B cell (primary cell): ENCODE data around the gene TTLL1. TPM values are rescaled to one million over a fixed set of nuclear protein-coding genes. Genes with fewer than 3 reads are reported as not detected.

ENCODE experiments used
- ATAC-seq: fragments of 200-7000 bp; cut with Tn5 transposase; one replicate; pipeline ENCODE4 v1.10.0; 2021; ENCODE audit warnings: low read depth, mild to moderate bottlenecking, moderate number of reproducible peaks, moderate library complexity
- CTCF ChIA-PET: fragments of 350-600 bp; sonication (Branson Sonifier 250); formaldehyde crosslinking; loops from one replicate; lab custom pipeline; 2021; ENCODE audit warnings: antibody characterized with exemption, inconsistent platforms; lab: Charles Lee
- POLR2A ChIA-PET: fragments of 350-600 bp; sonication (Branson Sonifier 250); formaldehyde crosslinking; loops from one replicate; lab custom pipeline; 2021; ENCODE audit warnings: antibody characterized with exemption; lab: Charles Lee
- DNase-seq: peaks from one replicate; pipeline ENCODE4 v3.0.0; 2013
- H2AFZ ChIP-seq: 2 replicates; pipeline ENCODE4 v1.6.1; 2012; ENCODE audit warnings: mild to moderate bottlenecking, low read depth, low read length; ENCODE audit not compliant: insufficient read depth, poor library complexity, severe bottlenecking
- H3K27ac ChIP-seq, 2 donors: 1 replicate in 1 of 2; 2 replicates in 1 of 2; pipeline ENCODE4 v1.5.1; 2012 to 2013; ENCODE audit warnings: low read length in 2 of 2, mild to moderate bottlenecking in 2 of 2, moderate library complexity in 1 of 2
- H3K27me3 ChIP-seq, 4 experiments: fragments of 200-600 bp in 1 of 4; sonication (generic) in 1 of 4; replicated peaks in 1 of 4; 1 replicate in 2 of 4; 2 replicates in 2 of 4; pipeline versions ENCODE4 v1.6.1 to v1.7.0; 2013 to 2016; ENCODE audit warnings: low read length in 3 of 4, mild to moderate bottlenecking in 2 of 4, mixed read lengths in 1 of 4, moderate library complexity in 1 of 4; ENCODE audit not compliant: insufficient read depth in 4 of 4, control insufficient read depth in 3 of 4; ENCODE audit errors: control extremely low read depth in 1 of 4
- H3K36me3 ChIP-seq, 2 experiments: replicated peaks in 1 of 2; 1 replicate in 1 of 2; 2 replicates in 1 of 2; pipeline versions ENCODE4 v1.6.1 to v1.7.1; 2013; ENCODE audit warnings: low read length in 1 of 2; ENCODE audit not compliant: insufficient read depth in 2 of 2, control insufficient read depth in 1 of 2; ENCODE audit errors: control extremely low read depth in 1 of 2, extremely low read depth in 1 of 2
- H3K4me1 ChIP-seq, 2 donors: fragments of 200-600 bp in 1 of 2; sonication (generic) in 1 of 2; 1 replicate in 1 of 2; 2 replicates in 1 of 2; pipeline versions ENCODE4 v1.5.1 to v1.6.1; 2013 to 2017; ENCODE audit warnings: low read length in 2 of 2; ENCODE audit not compliant: control insufficient read depth in 2 of 2, insufficient read depth in 2 of 2
- H3K4me2 ChIP-seq: replicated peaks from 2 replicates; pipeline ENCODE3; 2012; ENCODE audit warnings: mild to moderate bottlenecking, low read depth, low read length; ENCODE audit not compliant: poor library complexity, severe bottlenecking
- H3K4me3 ChIP-seq, 5 experiments: fragments of 200-600 bp in 1 of 5; sonication (generic) in 1 of 5; 1 replicate in 3 of 5; 2 replicates in 2 of 5; pipeline versions ENCODE4 v1.5.1 to v1.7.0; 2011 to 2016; ENCODE audit warnings: low read length in 4 of 5, mild to moderate bottlenecking in 4 of 5, low read depth in 2 of 5, control low read depth in 1 of 5, moderate library complexity in 1 of 5; ENCODE audit not compliant: insufficient read depth in 1 of 5; ENCODE audit errors: control extremely low read depth in 1 of 5, extremely low read depth in 1 of 5
- H3K79me2 ChIP-seq: fragments of 200-600 bp; sonication (generic); one replicate; pipeline ENCODE4 v1.6.0; 2016; ENCODE audit warnings: low read length; ENCODE audit not compliant: control insufficient read depth, insufficient read depth
- H3K9ac ChIP-seq: fragments of 200-600 bp; sonication (generic); 2 replicates; pipeline ENCODE4 v1.6.1; 2017; ENCODE audit warnings: mild to moderate bottlenecking, low read length, moderate library complexity
- H3K9me3 ChIP-seq, 3 donors: one replicate each; pipeline versions ENCODE4 v1.6.1 to v1.7.1; 2013; ENCODE audit warnings: low read length in 2 of 3; ENCODE audit not compliant: control insufficient read depth in 2 of 3, insufficient read depth in 1 of 3; ENCODE audit errors: control extremely low read depth in 1 of 3
- H4K20me1 ChIP-seq: 2 replicates; pipeline ENCODE4 v1.6.0; 2012; ENCODE audit warnings: mild to moderate bottlenecking, low read length; ENCODE audit not compliant: insufficient read depth, control insufficient read depth, poor library complexity, severe bottlenecking
- H3K27ac Mint-ChIP-seq: one replicate; pipeline ENCODE4 v1.8.0; 2021; ENCODE audit warnings: mixed read lengths
- H3K27me3 Mint-ChIP-seq: one replicate; pipeline ENCODE4 v1.8.0; 2021; ENCODE audit warnings: mixed read lengths
- H3K4me1 Mint-ChIP-seq: one replicate; pipeline ENCODE4 v1.8.0; 2021; ENCODE audit warnings: mixed read lengths
- H3K4me3 Mint-ChIP-seq: one replicate; pipeline ENCODE4 v1.8.0; 2021; ENCODE audit warnings: mixed read lengths
- H3K9me3 Mint-ChIP-seq: one replicate; pipeline ENCODE4 v1.8.0; 2022; ENCODE audit warnings: mixed read lengths; ENCODE audit not compliant: insufficient read depth
- CTCF ChIP-seq: fragments of 200-600 bp; IDR thresholded peaks from one replicate; pipeline ENCODE4 v1.8.0; 2022; ENCODE audit warnings: antibody characterized with exemption, mild to moderate bottlenecking
- EZH2 ChIP-seq: IDR thresholded peaks from 2 replicates; pipeline ENCODE4 v1.6.1; 2012; ENCODE audit warnings: borderline replicate concordance, low read depth, mild to moderate bottlenecking, moderate library complexity, low read length; ENCODE audit not compliant: insufficient read depth, poor library complexity, severe bottlenecking
- WGBS: methylation state at CpG from one replicate; pipeline ENCODE4 v1.1.5; 2013; ENCODE audit warnings: missing lambda C conversion rate; ENCODE audit not compliant: insufficient coverage; 5-methylcytosine and 5-hydroxymethylcytosine counted together
- intact Hi-C: fragments of 100-400 bp; cut with micrococcal nuclease; formaldehyde crosslinking; loops from one replicate; pipeline ENCODE4 v1.10.0; 2022
- polyA plus RNA-seq: library from polyadenylated mRNA; depleted of rRNA; stranded (reverse); fragments of >200 nt; gene quantifications from 2 replicates; pipeline ENCODE4 v1.2.3, GENCODE V29; 2012
- total RNA-seq, 2 donors: library from RNA; stranded (reverse); fragments of 120-200 nt in 1 of 2; gene quantifications; 1 replicate in 1 of 2; 2 replicates in 1 of 2; pipeline versions ENCODE4 v1.2.3 to v1.2.4, GENCODE V29; 2013 to 2022

The TTLL1 gene
- total and polyA plus RNA-seq, 2 donors (not counting 1 experiment from before 2014, with no cell fraction given): 3.0 to 3.3 TPM

GRCh38 chr22:42992092-42992491 is 97.1 kb downstream of the TTLL1 start:
- ATAC-seq (no peak), DNase-seq (no peak)
- Histone ChIP-seq H3K4me1 (peaks cover 10 to 37% of the 10 kb centered on the region in 2 donors), H3K27me3 (no peaks in the 10 kb centered on the region), H3K4me2 (no peak overlapping the region), H3K36me3 (peaks cover 0 to 5% of the 10 kb centered on the region in 2 experiments), H3K79me2 (peaks cover 93% of the 10 kb centered on the region), H3K27ac (no peak overlapping the region), H3K9ac (no peak overlapping the region), H3K9me3 (peaks cover 0 to 8% (median 4%) of the 10 kb centered on the region in 3 donors), H3K4me3 (no peak overlapping the region), H4K20me1 (peaks cover 86% of the 10 kb centered on the region), H2AFZ (no peak overlapping the region)
- peaks cover 52% of the 10 kb centered on the region for H3K4me1 Mint-ChIP-seq
- H3K27ac Mint-ChIP-seq: no peak overlapping the region
- WGBS: 89% methylated on average over 3 of the region's 3 CpGs
- no peaks in the 10 kb centered on the region for H3K27me3 Mint-ChIP-seq
- no peaks in the 10 kb centered on the region for H3K9me3 Mint-ChIP-seq
- ChIA-PET POLR2A (no interaction called here), CTCF (interaction anchor here (1.3 kb wide), 1 partner anchor 29 kb away, joined by 6 read pairs; no protein-coding TSS in a partner anchor)
- H3K4me3 Mint-ChIP-seq: no peak overlapping the region
- intact Hi-C loops: no loop called here
- TF ChIP-seq EZH2 (no peak), CTCF (no peak)

- Mint-ChIP-seq H3K9me3 (no peaks in the 10 kb centered on the region), H3K27ac (no peak overlapping the region), H3K4me3 (no peak overlapping the region), H3K4me1 (peaks cover 49% of the 10 kb centered on the region), H3K27me3 (no peaks in the 10 kb centered on the region)
- peaks cover 0 to 7% of the 10 kb centered on the region in 2 experiments for H3K36me3 ChIP-seq
- no peaks in the 10 kb centered on the region for H3K27me3 ChIP-seq
- DNase-seq (no peak), ATAC-seq (no peak)
- POLR2A ChIA-PET: no interaction called here
- WGBS: 64% methylated on average over 4 of the region's 5 CpGs
- no peak overlapping the region for H3K4me2 ChIP-seq
- peaks cover 0 to 8% (median 4%) of the 10 kb centered on the region in 3 donors for H3K9me3 ChIP-seq
- intact Hi-C loops: no loop called here
- H2AFZ ChIP-seq: no peak overlapping the region
- TF ChIP-seq EZH2 (no peak), CTCF (no peak)
- H3K9ac ChIP-seq: no peak overlapping the region
- peaks cover 86% of the 10 kb centered on the region for H4K20me1 ChIP-seq
- CTCF ChIA-PET: interaction anchor here (1.3 kb wide), 1 partner anchor 28 kb away, joined by 6 read pairs; no protein-coding TSS in a partner anchor
- H3K4me1 ChIP-seq: peaks cover 10 to 33% of the 10 kb centered on the region in 2 donors
- H3K27ac ChIP-seq: no peak overlapping the region
- no peak overlapping the region for H3K4me3 ChIP-seq
- H3K79me2 ChIP-seq: peaks cover 93% of the 10 kb centered on the region
Observed at GRCh38 chr22:42991010-42991651, 98.1 kb downstream of the TTLL1 start.
